AG04449 (cell line): ENCODE measurements around the gene IGFL3.
A peak's percentile ranks its signal among the peaks of the same experiment; 100 is the strongest.

ENCODE experiments used
- CTCF ChIA-PET: fragments of 350-600 bp; formaldehyde crosslinking; extraction: SDS; loops from one replicate; lab custom pipeline; 2021; ENCODE audit warnings: antibody characterized with exemption; lab: Yijun Ruan, JAX
- POLR2A ChIA-PET: fragments of 400-600, 350-600 bp; formaldehyde crosslinking; extraction: SDS; loops from one replicate; lab custom pipeline; 2020; ENCODE audit warnings: antibody characterized with exemption, inconsistent platforms; lab: Yijun Ruan, JAX
- DNase-seq: peaks from one replicate; pipeline ENCODE4 v3.0.0-alpha.2; 2010; ENCODE audit warnings: low read depth, low spot score
- H3K4me3 ChIP-seq: 2 replicates; pipeline ENCODE4 v1.5.1; 2011; ENCODE audit warnings: low read depth, mild to moderate bottlenecking, control low read depth, low read length
- TF ChIP-seq, protein P1 (sequence below): IDR thresholded peaks from one replicate; pipeline ENCODE4 v1.5.1; 2011; ENCODE audit warnings: mild to moderate bottlenecking, moderate library complexity, low read length, control low read depth, inconsistent platforms; ENCODE audit not compliant: insufficient read depth; ENCODE audit errors: missing control alignments

The IGFL3 gene

GRCh38 chr19:46141421-46141820 lies 16.9 kb upstream of the IGFL3 start:
- DNase-seq, result no peak
- H3K4me3 ChIP-seq, result no peak overlapping the region
- TF ChIP-seq, protein P1, sequence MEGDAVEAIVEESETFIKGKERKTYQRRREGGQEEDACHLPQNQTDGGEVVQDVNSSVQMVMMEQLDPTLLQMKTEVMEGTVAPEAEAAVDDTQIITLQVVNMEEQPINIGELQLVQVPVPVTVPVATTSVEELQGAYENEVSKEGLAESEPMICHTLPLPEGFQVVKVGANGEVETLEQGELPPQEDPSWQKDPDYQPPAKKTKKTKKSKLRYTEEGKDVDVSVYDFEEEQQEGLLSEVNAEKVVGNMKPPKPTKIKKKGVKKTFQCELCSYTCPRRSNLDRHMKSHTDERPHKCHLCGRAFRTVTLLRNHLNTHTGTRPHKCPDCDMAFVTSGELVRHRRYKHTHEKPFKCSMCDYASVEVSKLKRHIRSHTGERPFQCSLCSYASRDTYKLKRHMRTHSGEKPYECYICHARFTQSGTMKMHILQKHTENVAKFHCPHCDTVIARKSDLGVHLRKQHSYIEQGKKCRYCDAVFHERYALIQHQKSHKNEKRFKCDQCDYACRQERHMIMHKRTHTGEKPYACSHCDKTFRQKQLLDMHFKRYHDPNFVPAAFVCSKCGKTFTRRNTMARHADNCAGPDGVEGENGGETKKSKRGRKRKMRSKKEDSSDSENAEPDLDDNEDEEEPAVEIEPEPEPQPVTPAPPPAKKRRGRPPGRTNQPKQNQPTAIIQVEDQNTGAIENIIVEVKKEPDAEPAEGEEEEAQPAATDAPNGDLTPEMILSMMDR, result no peak
- ChIA-PET CTCF (no interaction called here), POLR2A (no interaction called here)

DNA sequence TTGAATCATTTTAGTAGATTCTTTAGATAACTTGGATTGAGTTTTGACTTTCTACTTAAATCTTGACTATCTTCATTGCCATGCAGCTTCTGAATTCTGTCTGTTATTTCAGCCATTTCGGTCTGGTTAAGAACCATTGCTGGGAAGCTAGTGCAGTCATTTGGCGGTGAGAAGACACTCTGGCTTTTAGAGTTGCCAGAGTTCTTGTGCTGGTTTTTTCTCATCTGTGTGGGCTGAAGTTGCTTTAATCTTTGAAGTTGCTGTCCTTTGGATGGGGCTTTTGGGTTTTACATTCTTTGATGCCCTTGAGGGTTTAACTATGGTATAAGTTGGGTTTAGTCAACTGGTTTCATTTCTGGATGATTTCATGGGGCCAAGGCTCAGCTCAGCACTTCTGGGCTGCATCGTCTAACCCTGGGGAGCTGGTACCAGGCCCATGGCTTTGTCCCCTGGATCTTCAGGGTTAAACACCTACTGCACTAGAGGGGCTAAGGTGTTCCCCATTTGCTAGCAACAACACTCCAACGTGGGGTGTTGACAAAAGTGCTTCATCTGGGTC lies 13.5 kb upstream of the IGFL3 start:
- TF ChIP-seq, protein P1, result no peak
- no peak for DNase-seq
- POLR2A ChIA-PET, result no interaction called here
- H3K4me3 ChIP-seq, result no peak overlapping the region
- CTCF ChIA-PET, result interaction anchor here (0.8 to 1.4 kb wide), 2 partner anchors 54 to 109 kb away, joined by 3 read pairs; no protein-coding TSS in a partner anchor

DNA sequence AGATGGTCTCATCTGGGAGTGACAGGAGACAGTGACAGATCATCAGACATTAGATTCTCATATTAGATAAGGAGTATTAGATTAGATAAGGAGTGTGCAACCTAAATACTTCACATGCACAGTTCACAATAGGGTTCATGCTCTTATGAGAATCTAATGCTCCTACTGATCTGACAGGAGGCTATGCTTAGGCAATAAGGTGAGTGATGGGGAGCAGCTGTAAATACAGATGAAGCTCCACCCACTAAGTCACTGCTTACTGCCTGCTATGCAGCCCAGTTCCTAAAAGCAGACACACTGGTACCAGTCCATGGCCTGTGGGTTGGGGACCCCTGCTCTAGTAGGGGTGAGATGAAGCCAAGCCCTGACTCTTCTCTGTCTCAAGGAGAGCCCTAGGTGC lies 10.0 kb upstream of the IGFL3 start:
- ChIA-PET CTCF (no interaction called here), POLR2A (interaction anchor here (2.2 kb wide), 1 partner anchor 10 kb away, joined by 6 read pairs; the partner anchor contains the start of gene IGFL3)
- DNase-seq, result no peak

DNA sequence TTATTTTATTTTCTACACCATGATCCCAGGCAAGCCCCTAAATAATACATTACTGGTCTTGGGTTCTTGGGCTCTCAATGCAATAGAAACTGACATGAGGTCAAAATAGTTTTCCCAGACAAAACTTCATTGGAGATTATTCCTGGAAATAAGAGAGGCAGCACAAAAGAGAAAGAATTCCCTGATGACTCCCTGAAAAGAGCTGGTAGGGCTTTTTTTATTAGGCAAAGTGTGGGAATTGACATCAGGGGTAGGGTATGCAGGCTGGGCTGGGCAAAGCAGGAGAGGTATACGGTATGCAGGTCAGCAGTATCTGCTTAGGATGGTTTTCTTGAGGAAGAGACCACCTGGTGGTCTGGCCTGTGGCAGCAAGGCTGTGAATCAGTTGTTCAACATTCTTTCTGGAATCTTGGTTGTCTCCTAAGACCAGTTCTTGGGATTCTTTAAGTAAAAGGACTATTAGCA lies 9.3 kb upstream of the IGFL3 start:
- ChIA-PET POLR2A (interaction anchor here (0.8 to 2.2 kb wide), 2 partner anchors 10 to 25 kb away, joined by 3 to 6 read pairs; partner anchors contain the start of gene IGFL3), CTCF (no interaction called here)
- DNase-seq, result no peak
- TF ChIP-seq, protein P1, result no peak
- no peak overlapping the region for H3K4me3 ChIP-seq

More for the DNA sequence above, 10.0 kb upstream of the IGFL3 start:
- TF ChIP-seq, protein P1, result no peak
- no peak overlapping the region for H3K4me3 ChIP-seq

- ChIA-PET CTCF (no interaction called here), POLR2A (interaction anchor here (0.8 to 2.2 kb wide), 2 partner anchors 9 to 26 kb away, joined by 3 to 6 read pairs; partner anchors contain the start of gene IGFL3)
- DNase-seq, result peak; percentile 97
Measured at GRCh38 chr19:46133101-46133627, 8.7 kb upstream of the IGFL3 start.

More at GRCh38 chr19:46133101-46133627, 8.7 kb upstream of the IGFL3 start:
- H3K4me3 ChIP-seq, result peak overlapping the region; percentile 19
- TF ChIP-seq, protein P1, result no peak
